OCI-LY3 (cell line): ENCODE data around the gene UNC13C.

Experiments used
- EZH2phosphoT487 ChIP-seq: fragments of 200-600 bp; shearing (Covaris generic); IDR thresholded peaks from 2 replicates; pipeline ENCODE4 v1.6.1; 2018; ENCODE audit warnings: antibody characterized with exemption, mixed run types, low read depth
- TF ChIP-seq, protein P1 (sequence below): fragments of 200-600, 300-600 bp; sonication (generic); IDR thresholded peaks from 2 replicates; pipeline ENCODE4 v1.5.1; 2014; ENCODE audit warnings: antibody characterized with exemption, low read length, low read depth

DNA sequence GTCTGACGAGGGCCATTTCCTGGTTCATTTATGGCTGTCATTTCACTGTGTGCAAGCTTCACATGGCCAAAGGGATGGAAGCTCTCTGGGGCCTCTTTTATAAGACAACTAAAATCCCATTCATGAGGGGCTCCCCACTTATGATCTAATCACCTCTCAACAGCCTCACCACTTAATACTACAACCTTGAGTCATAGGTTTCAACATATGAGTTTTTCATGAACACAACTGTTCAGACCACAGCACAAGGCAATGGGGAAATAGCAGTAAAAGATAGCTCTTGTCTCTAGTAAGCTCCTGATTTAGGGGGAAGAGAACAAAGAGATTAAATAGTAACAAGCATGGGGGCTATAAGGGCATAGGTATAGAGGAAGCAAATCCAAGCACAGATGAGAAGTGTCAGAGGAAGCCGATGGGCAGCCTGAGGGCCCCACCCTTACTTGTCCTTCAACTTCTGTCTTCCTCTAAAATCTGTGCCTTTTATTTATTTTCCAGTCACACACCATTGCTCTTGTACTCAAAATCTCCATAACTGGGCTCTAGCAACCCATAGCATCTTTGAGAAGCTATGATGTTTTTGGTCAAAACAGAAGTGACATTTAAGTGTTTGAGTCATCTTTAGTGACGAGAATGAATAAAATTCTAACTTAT, 329.1 kb downstream of the UNC13C start:
- TF ChIP-seq, protein P1, sequence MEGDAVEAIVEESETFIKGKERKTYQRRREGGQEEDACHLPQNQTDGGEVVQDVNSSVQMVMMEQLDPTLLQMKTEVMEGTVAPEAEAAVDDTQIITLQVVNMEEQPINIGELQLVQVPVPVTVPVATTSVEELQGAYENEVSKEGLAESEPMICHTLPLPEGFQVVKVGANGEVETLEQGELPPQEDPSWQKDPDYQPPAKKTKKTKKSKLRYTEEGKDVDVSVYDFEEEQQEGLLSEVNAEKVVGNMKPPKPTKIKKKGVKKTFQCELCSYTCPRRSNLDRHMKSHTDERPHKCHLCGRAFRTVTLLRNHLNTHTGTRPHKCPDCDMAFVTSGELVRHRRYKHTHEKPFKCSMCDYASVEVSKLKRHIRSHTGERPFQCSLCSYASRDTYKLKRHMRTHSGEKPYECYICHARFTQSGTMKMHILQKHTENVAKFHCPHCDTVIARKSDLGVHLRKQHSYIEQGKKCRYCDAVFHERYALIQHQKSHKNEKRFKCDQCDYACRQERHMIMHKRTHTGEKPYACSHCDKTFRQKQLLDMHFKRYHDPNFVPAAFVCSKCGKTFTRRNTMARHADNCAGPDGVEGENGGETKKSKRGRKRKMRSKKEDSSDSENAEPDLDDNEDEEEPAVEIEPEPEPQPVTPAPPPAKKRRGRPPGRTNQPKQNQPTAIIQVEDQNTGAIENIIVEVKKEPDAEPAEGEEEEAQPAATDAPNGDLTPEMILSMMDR: no peak
- no peak for TF ChIP-seq EZH2phosphoT487
